ENCODE measurements around the gene RNF11.

Gene RNF11

DNA sequence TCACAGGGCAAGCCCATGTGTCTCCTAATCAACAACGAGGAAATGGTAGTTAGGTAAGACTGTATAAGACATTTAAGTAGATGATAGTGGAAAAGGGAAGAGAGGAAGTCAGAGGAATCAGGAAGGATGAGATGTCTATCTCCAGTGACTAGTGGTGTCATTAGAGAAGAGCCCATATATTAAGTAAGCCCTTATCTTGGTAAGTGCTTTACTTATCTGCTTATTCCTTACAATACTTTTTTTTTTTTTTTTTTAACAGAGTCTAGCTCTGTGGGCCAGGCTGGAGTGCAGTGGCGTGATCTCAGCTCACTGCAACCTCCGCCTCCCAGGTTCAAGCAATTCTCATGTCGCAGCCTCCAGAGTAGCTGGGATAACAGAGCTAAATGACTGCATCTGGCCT lies 29.5 kb downstream of the RNF11 start:
- no peak for TF ChIP-seq FOXP2 (optimal IDR thresholded peaks at IDR 0.05; ENCODE audit: borderline replicate concordance, extremely low read depth, extremely low read length, insufficient read depth)

DNA sequence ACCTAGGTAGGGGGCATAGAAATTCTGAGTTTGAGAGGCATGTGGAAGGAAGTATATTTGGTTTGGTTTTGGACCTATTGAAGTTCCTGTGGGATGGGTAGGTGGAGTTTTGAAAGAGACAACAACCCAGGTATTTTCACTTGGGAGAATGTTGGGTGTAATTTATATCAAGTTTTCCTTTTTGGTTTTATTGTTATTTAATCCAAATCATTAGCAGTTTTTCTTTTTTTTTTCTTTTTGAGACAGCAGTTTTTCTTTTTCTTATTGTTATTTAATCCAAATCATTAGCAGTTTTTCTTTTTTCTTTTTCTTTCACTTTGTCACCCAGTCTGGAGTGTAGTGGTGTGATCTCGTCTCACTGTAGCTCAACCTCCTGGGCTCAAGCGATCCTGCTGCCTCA lies 30.1 kb downstream of the RNF11 start:
- TF ChIP-seq FOXP2 (optimal IDR thresholded peaks at IDR 0.05; ENCODE audit: borderline replicate concordance, extremely low read depth, extremely low read length, insufficient read depth): no peak
- TF ChIP-seq POLR2AphosphoS5 (IDR thresholded peaks at IDR 0.05; ENCODE audit: low read depth, low read length): no peak
- TF ChIP-seq, protein P1, sequence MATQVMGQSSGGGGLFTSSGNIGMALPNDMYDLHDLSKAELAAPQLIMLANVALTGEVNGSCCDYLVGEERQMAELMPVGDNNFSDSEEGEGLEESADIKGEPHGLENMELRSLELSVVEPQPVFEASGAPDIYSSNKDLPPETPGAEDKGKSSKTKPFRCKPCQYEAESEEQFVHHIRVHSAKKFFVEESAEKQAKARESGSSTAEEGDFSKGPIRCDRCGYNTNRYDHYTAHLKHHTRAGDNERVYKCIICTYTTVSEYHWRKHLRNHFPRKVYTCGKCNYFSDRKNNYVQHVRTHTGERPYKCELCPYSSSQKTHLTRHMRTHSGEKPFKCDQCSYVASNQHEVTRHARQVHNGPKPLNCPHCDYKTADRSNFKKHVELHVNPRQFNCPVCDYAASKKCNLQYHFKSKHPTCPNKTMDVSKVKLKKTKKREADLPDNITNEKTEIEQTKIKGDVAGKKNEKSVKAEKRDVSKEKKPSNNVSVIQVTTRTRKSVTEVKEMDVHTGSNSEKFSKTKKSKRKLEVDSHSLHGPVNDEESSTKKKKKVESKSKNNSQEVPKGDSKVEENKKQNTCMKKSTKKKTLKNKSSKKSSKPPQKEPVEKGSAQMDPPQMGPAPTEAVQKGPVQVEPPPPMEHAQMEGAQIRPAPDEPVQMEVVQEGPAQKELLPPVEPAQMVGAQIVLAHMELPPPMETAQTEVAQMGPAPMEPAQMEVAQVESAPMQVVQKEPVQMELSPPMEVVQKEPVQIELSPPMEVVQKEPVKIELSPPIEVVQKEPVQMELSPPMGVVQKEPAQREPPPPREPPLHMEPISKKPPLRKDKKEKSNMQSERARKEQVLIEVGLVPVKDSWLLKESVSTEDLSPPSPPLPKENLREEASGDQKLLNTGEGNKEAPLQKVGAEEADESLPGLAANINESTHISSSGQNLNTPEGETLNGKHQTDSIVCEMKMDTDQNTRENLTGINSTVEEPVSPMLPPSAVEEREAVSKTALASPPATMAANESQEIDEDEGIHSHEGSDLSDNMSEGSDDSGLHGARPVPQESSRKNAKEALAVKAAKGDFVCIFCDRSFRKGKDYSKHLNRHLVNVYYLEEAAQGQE (IDR thresholded peaks at IDR 0.05; ENCODE audit: insufficient read depth in 1 of 2, low read depth in 2 of 2, low read length in 2 of 2): no peak
- TF ChIP-seq TAF1 (IDR thresholded peaks at IDR 0.05; ENCODE audit: borderline replicate concordance, insufficient read depth, low read length): no peak
- no peak for TF ChIP-seq SIN3A (IDR thresholded peaks at IDR 0.05; ENCODE audit: borderline replicate concordance, insufficient read depth, low read length)

DNA sequence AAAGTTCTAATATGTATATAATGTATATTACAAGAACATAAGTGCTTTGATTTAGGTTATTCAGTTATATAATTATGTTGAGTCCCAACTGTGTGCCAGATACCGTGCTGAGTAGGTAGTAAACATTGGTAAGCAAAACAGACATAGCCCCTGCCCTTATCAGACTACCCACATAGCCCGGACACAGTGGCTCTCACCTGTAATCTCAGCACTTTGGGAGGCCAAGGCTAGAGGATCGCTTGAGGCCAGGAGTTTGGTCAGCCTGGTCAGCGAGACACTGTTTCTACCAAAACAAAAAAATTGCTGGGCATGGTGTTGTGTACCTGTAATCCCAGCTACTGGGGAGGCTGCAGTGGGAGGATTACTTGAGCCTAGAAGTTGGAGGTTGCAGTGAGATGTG lies 30.7 kb downstream of the RNF11 start:
- TF ChIP-seq SIN3A (IDR thresholded peaks at IDR 0.05; ENCODE audit: borderline replicate concordance, insufficient read depth, low read length) (no peak), FOXP2 (optimal IDR thresholded peaks at IDR 0.05; ENCODE audit: borderline replicate concordance, extremely low read depth, extremely low read length, insufficient read depth) (no peak), TAF1 (IDR thresholded peaks at IDR 0.05; ENCODE audit: borderline replicate concordance, insufficient read depth, low read length) (no peak), POLR2AphosphoS5 (IDR thresholded peaks at IDR 0.05; ENCODE audit: low read depth, low read length) (no peak)
- TF ChIP-seq, protein P1 (IDR thresholded peaks at IDR 0.05; ENCODE audit: insufficient read depth in 1 of 2, low read depth in 2 of 2, low read length in 2 of 2): no peak

DNA sequence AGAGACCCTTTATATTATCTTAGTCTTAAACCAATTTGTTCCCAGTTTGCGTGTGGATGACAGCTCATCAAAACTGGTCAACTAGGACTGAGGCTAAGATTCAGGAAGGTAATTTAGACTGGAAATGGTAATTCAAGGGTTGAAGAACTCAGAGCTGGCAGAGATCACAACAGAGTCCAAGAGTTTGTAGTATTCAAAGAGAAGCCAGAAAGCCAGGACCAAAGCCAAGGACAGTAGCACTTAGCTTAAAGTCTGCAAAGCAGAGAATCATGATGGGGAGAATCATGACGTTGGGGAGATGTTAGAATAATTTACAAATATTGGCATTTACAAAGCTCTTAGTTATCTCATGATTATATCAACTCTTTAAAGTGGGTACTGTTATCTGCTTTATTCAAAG lies 32.6 kb downstream of the RNF11 start:
- TF ChIP-seq SIN3A (IDR thresholded peaks at IDR 0.05; ENCODE audit: borderline replicate concordance, insufficient read depth, low read length) (no peak), POLR2AphosphoS5 (IDR thresholded peaks at IDR 0.05; ENCODE audit: low read depth, low read length) (no peak), TAF1 (IDR thresholded peaks at IDR 0.05; ENCODE audit: borderline replicate concordance, insufficient read depth, low read length) (no peak), FOXP2 (optimal IDR thresholded peaks at IDR 0.05; ENCODE audit: borderline replicate concordance, extremely low read depth, extremely low read length, insufficient read depth) (no peak)
- TF ChIP-seq, protein P1 (IDR thresholded peaks at IDR 0.05; ENCODE audit: insufficient read depth in 1 of 2, low read depth in 2 of 2, low read length in 2 of 2): no peak

DNA sequence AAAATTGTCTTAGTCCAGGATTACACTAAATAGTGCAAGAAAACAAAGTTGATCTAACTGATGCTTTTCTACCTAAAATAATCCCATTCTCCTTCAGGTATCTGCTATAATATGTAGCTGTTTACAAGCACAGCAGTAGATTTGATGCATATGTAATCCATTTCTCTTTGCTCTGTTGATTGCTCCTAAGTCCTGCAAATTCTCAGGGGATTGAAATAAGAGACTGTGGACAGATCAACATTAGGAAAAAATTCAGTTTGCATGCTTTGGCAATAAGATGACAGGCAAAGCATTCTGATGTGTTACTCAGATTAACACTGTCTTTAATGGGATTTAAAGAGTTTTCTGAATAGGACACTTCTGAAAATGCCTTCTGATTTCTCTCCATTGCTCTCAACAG lies 34.7 kb downstream of the RNF11 start:
- TF ChIP-seq TAF1 (IDR thresholded peaks at IDR 0.05; ENCODE audit: borderline replicate concordance, insufficient read depth, low read length) (no peak), SIN3A (IDR thresholded peaks at IDR 0.05; ENCODE audit: borderline replicate concordance, insufficient read depth, low read length) (no peak)
- TF ChIP-seq, protein P1 (IDR thresholded peaks at IDR 0.05; ENCODE audit: insufficient read depth in 1 of 2, low read depth in 2 of 2, low read length in 2 of 2): no peak

Measured in PFSK-1 (cell line).